Activated T-cell treated with anti-CD3 and anti-CD28 coated beads for 4 hours (primary cell): ENCODE data around the gene RGS3.

Experiments
- DNase-seq: peaks from one replicate; pipeline ENCODE4 v3.0.0-alpha.2; 2020

Gene RGS3

DNA sequence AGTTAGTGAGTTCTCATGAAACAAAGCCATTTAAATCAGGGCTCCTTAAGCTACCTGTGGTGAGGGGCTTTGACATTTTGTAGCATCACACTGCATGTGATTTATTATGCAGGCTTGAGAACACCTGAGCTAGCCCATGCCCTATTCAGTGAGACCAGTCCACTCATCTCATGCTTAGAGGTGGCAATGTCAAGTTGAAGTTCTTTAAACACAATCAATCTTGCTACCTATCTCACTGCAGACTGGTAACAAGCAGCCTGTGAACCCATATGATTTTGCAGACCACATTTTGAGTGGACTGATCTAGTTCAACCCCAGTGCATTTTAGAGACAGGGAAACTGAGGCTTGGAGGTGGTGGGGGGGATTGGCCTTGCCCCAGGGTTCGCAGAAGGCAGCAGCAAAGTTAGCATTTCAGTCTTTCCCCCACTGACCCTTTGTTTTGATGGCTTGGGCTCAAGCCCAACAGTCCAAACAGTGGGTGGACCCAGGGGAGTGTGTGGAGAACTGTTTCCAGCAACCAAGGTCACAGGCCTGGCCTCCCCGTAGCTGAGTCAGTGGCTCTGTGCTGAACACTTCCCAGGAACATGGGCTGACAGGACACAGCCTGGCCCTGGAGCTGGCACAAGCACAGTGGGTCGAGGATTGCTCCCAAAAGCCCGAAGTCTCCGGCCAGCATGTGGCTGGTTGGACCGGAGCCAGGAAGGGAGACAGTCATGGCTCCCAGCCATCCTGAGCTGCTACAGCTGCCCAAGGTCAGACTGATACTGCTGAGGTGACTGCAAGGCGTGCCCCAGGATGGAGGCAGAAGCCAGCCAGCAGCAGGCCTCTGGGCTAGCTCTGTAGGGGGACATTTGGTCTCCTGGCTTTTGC, 95.3 kb downstream of the RGS3 start:
- DNase-seq = no peak

- no peak for DNase-seq
Measured at GRCh38 chr9:113559834-113560800, 96.6 kb downstream of the RGS3 start.

DNA sequence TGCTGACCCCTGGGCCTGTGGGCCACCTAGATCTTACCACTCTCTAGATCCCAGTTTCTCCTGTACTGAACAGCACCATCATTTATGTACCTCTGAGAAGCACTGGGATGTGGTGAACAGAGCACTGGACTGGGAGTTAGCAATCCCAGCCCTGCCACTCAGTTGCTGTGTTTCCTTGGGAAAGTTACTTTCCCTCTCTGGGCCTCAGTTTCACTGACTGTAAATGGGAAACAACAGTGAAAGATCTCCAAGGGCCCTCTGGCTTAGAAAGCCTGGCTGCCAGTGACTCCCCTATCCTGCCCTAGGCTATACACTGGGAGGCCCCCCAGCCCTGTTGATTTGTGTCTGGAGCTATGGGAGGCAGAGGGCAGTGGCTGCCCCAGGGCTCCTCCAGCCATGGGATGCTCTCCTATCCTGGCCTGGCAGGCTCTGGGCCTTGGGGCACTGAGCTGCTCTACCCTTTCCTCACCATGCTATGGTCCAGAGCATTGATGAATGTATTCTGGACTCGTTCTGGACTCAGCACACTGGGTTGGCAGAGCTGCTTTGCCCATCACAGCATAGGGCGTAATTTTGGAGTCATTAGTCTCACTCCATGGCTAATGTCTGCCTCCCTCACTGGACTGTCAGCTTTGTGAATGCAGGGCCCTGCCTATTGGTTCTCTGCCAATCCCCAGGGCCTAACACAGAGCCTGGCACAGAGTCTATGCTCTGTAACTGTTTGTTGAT, 99.3 kb downstream of the RGS3 start:
- no peak for DNase-seq

DNA sequence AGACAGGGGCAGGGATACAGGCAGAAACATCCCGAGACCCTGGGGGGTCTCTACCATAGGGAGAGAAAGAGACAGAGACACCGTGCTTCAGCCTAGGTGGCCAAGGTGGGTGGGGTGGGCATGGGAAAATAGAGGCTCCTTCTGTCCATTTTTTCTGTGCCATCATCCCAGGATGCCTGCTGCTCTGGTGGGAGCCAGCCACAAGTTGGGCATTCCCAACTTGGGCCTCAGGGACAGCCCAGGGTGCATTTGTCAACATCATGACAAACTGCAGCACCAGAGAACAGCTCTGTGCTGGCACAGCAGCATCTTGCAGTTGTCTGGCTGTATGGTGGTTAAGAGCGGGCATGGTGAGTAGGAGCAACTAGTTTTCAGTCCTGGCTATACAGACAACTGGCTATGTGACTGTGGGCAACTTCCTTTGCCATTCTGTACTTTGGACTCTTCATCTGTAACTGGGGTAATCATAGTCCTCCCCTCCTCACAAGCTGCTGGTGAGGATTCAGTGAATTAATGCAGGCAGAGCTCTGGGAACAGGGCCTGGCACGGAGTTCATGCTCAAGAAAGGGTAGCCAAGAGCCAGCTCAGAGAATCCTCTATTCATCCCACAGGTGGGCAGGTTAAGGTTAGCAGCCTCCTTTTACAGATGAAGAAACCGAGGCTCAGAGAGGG, 100.4 kb downstream of the RGS3 start:
- no peak for DNase-seq

DNA sequence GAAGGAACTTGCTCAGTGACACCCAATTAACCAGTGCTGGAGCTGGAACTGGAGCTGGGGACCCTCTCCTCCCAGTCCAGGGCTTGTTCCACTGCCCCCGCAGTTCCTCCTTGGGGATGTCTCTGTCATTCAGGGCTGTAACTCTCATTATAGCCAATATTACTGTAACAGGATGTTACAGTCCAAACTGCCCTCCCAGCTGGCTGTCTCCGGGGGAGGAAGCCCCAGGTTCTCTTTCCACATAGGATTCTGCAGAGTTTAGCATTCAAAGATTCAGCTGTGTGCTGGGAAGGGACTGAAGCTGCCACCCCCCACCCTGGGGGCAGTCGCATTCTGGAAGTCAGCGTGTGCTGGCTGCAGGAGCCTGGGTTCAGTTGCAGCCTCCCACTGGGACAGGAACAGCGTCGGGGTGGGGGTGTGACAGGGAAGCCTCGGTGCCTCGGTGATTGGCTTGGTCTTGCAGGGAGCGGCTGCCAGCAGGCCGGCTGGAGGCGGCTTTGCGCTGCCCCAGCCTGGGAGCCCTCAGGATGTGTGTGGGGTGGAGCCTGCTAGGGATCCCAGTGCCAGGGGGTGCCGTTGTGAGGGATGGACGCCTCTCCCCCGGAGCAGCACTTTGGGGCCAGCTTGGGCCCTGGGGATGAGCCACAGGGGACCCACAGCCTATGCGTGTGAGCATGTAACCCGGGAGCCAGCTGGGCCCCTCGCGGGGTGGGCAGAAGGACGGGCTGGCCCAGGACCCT, 101.1 kb downstream of the RGS3 start:
- no peak for DNase-seq

GRCh38 chr9:113566016-113566711, 102.6 kb downstream of the RGS3 start:
- DNase-seq = no peak

GRCh38 chr9:113566712-113567071, 103.2 kb downstream of the RGS3 start:
- no peak for DNase-seq

DNA sequence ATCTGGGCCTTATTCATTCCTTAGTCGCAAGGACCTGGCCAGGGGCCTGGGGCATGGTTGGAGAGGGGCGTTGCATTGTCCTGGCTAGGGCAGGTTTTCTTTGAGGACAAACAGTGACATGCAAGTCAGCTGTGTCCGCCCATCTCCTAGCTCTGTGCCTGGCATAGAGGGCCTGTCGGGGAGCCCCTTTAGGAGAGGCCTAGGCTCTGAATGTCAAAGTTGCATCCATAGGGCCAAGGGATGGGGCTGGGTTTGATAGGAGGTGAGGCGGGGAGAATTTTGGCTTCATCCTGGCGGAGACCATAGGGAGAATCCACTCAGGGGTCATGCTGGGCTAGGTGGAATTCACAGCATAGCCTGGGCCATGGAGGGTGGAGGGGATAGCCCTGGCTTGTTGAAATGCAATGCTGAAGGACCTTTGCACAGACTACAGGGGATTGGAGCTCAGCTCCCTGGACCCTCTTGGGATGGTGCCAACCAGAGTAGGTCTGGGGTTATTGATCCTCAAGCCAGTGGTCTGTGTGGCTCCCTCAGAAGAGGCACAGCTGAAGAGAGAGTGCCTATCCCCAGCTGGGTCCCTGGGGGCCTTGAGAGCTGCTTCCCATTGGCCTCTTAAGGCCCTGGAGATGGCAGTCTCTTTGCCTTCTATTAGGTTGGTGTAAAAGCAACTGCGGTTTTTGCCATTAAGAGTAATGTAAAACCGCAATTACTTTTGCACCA, 104.0 kb downstream of the RGS3 start:
- DNase-seq = no peak

DNA sequence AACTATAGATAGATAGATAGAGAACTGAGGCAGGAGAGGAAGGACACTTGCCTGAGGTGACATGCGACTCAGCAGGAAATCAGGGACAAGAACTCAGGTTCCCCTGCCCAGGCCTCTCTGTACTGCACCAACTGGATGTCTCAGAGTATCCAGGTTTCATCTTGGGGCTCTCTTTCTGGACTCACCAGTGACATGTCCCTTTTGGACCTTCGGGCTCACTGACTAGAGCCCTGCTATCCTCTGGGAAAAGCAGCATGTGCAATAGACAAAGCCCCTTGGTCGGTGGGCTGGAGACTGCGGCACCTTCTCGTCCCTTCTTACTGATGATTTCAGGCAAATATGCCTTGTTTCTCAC, 104.5 kb downstream of the RGS3 start:
- DNase-seq = no peak

DNA sequence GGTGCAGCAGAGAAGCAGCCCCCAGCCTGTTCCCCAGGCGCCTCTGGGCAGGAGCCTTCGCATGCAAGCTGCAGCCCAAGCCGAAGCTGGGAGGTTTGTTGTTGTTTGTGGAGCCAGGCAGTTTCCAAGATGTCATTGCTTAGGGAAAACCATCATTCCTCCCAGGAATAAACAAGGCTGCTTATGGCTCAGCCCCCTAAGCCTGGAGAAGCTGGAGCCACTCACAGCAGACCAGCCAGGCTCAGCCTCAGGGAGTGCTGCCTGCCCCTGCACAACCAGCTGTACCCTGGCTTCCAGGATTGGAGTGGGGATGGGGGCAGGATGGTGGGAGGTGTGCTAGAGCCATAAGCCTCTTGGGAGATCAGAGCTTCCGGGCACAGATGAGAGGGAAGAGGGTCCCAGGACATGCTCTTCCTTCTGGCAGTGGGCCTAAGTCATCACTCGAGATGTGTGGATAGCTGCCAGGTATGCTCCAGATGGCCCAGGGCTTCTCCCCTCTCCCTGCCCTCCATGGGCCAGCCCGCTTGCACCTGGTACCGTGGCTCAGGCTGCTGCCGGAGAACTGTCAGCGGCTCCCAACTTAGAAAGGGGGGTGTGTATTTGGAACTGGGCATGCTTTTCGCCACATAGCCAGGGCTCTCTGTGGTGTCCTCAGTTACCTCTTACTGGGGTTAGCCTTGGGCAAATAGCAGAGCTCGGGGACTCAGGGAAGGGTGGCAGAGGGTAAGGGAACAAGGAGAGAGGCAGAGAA, 105.2 kb downstream of the RGS3 start:
- no peak for DNase-seq

DNA sequence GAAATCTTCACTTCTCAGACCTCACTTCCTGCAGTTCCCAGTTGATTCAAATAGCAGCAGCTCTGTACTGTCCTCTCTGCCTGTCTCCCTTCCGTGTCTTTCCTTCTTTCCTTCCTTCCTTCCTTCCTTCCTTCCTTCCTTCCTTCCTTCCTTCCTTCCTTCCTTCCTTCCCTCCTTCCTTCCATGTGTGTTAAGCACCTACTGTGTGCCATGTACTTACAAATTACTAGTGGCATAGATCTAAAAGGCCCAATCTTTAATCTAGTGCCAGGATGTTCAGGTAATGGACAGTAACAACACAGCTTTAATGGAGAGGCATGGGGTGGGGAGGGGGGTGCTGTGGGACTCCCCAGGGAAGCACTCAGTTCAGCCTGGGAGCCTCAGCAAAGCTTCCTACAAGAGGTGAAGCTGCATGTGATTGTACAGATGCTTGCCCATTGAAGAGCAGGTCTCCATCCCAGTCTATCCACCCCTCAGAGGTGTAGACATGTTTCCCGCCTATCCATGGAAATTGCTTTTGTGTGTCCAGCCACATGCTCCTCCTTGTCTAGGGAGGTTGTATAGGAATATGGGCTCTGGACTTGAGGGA, 106.0 kb downstream of the RGS3 start:
- DNase-seq = no peak

GRCh38 chr9:113570106-113570505, 106.6 kb downstream of the RGS3 start:
- no peak for DNase-seq

- no peak for DNase-seq
Measured at GRCh38 chr9:113570749-113571711, 107.5 kb downstream of the RGS3 start.

DNA sequence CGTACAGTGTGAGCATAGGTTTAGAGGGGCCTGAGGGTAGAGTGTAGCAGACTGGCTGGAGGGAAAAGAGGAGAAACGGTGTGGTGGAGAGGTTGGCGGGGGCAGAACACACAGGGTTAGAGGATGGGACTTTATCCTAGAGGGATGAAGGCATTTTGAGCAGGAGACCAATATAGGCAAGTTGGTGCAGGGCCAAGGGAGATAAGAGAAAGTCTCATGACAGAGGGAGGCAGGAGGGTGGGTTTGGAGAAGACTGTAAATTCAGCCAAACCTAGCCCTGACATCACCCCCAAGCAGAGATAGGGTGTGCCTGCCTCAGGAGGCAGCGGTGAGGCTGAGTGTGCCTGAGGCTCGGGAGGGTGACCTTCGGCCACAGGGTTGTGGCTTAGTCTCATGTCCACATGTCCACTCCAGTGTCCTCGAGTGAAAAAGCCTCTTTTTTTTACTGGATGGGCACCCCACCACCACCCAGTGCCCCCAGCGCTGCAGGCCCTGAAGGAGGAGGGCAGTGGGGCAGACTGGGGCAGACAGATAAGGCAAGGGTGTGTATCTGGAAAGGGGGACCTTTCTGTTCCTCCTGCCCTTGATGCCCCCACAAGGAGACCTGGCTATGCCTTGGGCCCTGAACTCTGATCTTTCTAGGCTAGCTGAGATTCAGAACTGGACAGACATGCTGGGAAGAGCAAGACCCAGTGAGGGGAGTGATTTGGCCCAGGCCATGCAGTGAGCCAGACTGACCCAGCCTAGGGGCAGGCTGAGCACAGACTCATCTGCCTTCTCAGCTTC, 108.7 kb downstream of the RGS3 start:
- no peak for DNase-seq

DNA sequence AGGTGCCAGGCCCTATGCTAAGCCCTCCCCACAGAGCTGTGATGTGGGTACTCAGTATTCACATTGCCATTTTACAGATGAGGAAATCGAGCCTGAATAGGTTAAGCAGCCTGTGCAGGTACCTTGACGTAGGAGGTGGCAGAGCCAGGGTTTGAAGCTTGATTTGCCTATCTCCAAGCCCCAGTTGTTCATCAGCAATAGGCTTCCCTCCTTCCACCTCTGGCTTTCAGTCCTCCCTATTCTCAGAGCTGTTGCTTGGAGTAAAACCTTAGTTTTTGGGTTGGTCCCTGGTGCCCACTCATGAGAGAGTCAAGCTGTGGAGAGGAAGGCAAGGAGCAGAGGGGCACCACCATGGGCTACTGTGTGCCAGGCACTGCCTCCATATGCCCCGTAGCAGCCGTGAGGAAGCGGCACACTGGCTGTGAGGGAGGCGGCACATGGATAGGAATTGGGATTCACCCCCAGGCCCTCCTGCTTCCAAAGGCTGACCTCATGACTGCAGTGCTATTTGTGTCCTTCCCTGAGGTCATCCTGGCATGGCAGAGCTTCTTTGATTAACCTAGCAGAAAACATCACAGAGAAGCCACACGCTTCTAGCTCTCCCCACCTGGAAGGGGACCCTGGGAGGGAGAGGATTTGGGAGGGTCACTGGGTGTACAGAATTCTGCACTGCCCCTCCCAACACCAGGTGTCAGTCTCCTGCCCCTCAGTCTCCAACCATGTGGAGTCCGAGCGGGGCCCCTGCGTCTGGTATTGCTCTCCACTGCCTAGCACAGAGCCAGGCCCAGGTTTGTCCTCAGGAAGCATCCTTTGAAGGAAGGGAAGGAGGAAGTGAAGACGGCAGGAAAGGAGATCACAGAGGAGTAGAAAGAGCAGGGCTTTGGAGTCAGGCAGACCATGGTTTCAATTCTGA, 109.8 kb downstream of the RGS3 start:
- no peak for DNase-seq

GRCh38 chr9:113573959-113574352, 110.4 kb downstream of the RGS3 start:
- no peak for DNase-seq
